ENCODE results near the gene ESPL1. TPM values are rescaled to one million over a fixed set of nuclear protein-coding genes. Genes with fewer than 3 reads are reported as not detected.

The ESPL1 gene
- total RNA-seq, 1 donor from 2014 or later = 75.1 TPM

DNA sequence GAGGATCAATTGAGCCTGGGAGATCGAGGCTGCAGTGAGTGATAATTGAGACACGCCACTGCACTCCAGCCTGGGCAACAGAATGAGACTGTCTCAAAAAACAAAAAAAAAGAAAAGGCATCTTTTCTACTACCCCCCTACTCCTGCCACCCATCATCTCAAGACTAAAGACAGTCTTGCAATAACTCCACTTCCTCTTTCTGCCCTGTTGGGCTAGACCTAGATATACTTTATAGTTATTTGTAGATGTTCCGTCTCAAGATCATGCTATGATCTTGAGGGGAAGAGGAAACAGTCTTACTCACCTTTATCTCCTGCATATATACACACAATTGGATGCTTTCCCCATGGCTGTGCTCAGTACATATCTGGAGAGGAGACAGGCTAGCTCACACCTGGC is 12.1 kb upstream of the ESPL1 start:
- intact Hi-C loops (cut with micrococcal nuclease) = no loop called here

DNA sequence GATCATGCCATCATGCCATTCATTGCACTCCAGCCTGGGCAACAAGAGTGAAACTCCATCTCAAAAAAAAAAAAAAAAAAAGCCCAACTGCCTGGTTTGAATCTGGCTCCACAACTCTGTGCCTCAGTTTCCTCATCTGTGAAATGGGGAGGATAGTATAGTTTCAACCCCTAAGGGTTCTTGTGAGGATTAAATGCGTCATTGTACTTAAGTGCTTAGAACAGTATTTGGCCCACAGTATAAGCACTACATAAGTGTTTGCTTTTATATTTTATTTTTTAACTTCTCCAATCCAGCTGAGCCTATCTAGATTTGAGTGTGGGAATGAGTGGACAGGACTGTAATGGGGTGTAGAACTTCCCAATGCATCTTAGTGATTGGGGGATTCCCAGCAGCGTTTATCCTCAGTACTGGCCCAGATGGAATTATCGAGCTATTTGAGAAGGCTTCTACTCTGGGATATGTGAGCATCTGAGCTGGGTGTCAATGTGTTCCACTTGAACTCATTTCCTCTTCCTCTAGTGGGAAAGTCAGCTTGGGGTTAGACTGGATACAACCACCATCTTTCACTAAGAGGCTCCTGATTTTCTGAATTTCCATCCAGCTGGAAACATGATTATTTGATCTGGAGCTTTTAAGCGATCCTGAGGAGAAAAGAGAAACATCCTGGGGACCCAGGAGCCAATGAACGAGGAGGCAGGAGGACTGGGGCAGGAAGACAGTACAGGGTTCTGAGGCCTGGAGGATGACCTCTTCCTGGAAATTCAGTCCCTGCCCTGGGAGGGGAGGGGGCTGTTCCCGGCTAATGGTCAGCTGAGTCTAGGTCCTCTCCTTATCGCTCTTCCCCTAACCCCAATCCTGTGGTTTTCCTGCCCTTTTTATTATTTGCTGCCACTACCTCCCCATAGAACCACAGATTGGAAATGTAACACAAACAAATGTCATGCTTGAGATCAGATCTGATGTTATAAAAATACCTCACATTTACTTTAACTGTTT is 9.3 kb upstream of the ESPL1 start:
- intact Hi-C loops (cut with micrococcal nuclease) = no loop called here

DNA sequence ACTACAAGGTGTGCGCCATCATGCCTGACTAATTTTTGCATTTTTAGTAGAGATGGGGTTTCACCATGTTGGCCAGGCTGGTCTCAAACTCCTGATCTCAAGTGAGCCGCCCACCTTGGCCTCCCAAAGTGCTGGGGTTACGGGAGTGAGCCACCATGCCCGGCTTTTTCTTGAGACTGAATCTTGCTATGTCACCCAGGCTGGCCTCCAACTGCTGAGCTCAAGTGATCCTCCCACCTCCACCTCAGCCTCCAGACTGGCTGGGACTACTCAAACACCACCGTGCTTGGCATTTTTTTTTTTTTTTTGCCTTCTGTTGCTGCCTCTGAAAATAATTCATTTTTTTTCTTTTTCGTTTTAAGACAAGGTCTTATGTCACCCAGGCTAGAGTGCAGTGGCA is 8.2 kb upstream of the ESPL1 start:
- intact Hi-C loops (cut with micrococcal nuclease) = no loop called here

DNA sequence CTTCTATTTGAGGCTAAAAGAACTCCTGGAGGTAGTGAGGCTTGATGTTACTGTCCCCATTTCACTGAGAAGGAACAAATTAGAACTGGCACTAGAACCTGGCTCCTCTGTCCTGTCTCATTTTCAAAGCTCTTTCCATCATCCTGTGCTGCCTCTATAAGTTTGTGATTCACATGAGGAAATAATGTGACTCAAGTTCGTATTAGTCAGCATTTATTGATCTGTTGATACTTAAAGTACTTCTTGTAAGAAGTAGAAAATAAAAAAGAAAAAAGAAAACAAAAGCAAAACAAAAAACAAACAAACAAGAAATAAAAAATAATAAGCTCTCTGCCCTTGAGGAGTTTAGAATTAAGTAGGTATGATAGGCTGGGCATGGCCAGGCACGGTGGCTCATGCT is 2.3 kb upstream of the ESPL1 start:
- intact Hi-C loops (cut with micrococcal nuclease) = loop anchor here (5.0 kb wide), 1 partner anchor 83 kb away; the partner anchor contains the start of genes CSAD and ZNF740

DNA sequence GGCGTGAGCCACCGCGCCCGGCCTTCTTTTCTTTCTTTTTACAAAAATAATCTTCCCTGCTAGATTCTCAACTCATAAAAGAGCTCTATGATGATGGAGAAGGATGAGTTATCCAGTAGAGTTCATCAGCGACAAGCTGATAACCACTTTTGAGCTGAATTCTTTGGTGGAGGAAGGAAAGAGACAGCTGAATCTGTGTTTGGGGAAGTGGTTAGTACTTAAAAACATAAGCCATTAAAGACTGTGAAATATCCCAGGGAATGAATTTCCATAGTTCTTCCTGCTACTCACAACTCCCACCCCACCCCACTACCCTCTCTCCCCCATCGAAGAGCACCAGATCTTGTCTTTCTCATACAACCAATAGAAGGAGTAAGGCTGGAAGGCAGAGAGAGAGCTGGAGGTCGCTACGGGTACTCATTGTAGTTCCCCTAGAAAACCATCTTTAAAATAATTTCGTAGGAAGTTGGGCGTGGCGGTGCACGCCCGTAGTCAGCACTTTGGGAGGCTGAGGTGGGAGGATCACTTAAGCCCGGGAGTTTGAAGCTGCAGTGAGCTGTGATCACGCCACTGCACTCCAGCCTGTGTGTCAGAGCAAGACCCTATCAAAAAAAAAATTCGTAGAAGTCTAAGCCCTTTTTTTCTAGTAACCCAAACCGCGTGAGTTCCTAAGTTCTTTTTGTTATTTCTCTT is 647 bp upstream of the ESPL1 start:
- intact Hi-C loops (cut with micrococcal nuclease) = loop anchor here (5.0 kb wide), 1 partner anchor 85 kb away; the partner anchor contains the start of genes CSAD and ZNF740

DNA sequence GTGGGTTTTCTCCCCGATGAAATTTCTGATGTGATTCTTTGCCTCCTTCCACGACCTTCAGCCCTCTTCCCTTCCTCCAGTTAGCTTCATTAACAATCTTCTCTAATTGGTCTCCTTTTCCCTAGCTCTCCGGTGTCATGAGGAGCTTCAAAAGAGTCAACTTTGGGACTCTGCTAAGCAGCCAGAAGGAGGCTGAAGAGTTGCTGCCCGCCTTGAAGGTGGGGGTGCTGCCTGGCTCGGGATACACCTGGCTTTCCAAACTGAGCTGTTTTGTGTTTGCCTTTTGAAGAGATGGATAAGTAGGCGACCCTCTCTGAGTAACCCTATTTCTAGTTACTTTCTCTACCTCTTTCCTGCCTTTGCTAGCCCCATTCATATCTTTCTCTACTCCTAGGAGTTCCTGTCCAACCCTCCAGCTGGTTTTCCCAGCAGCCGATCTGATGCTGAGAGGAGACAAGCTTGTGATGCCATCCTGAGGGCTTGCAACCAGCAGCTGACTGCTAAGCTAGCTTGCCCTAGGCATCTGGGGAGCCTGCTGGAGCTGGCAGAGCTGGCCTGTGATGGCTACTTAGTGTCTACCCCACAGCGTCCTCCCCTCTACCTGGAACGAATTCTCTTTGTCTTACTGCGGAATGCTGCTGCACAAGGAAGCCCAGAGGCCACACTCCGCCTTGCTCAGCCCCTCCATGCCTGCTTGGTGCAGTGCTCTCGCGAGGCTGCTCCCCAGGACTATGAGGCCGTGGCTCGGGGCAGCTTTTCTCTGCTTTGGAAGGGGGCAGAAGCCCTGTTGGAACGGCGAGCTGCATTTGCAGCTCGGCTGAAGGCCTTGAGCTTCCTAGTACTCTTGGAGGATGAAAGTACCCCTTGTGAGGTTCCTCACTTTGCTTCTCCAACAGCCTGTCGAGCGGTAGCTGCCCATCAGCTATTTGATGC is 797 bp downstream of the ESPL1 start:
- intact Hi-C loops (cut with micrococcal nuclease) = loop anchor here (1.0 to 5.0 kb wide), 6 partner anchors 16 to 87 kb away; partner anchors contain the start of genes CSAD, MYG1 and ZNF740

DNA sequence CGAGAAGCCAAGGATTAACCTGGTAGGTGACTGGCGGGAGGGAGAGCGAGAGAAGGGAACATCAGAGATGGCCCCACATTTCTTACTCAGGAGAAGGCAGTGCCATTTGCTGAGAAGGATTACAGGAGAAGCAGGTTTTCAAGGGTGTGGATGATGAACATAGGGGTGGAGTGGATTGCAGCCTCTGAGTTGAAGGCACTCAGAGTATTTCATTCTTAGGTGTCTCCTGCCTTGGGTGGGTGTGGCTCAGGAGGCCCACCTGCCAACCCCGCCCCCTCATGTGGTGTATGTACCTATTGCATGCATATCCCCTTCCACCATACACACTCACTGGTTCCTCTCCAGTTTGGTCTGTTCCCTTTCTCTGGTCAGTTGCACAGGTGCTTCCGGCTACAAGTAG is 6.3 kb downstream of the ESPL1 start:
- intact Hi-C loops (cut with micrococcal nuclease) = no loop called here

DNA sequence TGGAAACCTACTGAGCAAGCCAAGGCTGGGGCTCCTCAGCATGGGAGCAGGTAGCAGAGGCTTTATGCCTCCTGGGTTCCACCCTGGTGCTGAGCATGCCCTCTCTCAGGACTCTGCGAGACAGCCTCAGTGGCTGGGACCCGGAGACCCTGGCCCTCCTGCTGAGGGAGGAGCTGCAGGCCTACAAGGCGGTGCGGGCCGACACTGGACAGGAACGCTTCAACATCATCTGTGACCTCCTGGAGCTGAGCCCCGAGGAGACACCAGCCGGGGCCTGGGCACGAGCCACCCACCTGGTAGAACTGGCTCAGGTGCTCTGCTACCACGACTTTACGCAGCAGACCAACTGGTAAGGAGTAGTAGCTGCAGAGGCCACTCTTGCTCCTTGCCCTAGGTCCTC is 8.4 kb downstream of the ESPL1 start:
- intact Hi-C loops (cut with micrococcal nuclease) = no loop called here

DNA sequence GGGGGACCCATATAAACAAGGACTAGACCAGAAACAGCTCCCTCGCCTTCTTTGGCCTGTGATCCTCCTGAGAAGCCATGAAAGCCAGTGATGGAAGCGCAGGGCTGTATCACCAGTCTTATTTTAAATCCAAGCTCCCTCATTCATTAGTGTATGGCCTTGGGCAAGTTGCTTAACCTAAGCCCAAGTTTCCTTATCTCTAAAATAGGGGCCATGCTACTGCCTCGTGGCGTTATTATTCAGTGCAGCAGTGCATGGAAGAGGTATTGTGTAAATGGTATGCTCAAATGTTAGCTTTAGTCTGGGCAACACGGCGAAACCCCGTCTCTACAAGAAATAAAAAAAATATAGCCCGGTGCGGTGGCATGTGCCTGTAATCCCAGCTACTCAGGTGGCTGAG is 9.9 kb downstream of the ESPL1 start:
- intact Hi-C loops (cut with micrococcal nuclease) = no loop called here

DNA sequence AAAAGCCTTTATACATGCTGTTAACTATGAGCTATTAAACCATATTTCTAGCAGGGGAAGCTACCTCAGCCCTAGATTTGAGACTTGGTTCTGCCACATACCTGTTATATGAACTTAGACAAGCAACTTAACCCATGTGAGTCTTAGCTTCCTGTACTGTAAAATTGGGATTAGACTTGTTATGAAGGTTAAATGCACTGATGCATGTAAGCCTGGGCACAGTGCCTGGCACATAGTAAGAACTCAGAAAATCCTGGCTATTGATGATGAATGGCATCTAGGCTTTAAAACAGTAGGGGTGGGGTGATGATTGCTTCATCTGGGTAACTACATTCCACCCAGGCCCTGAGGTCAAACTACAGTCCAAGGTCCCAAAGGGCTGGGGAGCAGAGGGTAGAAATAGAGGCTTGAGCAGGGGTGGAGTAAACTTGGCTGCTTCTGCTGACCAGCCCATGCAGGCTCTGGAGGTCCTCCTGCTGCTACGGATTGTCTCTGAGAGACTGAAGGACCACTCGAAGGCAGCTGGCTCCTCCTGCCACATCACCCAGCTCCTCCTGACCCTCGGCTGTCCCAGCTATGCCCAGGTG is 11.3 kb downstream of the ESPL1 start:
- intact Hi-C loops (cut with micrococcal nuclease) = no loop called here

DNA sequence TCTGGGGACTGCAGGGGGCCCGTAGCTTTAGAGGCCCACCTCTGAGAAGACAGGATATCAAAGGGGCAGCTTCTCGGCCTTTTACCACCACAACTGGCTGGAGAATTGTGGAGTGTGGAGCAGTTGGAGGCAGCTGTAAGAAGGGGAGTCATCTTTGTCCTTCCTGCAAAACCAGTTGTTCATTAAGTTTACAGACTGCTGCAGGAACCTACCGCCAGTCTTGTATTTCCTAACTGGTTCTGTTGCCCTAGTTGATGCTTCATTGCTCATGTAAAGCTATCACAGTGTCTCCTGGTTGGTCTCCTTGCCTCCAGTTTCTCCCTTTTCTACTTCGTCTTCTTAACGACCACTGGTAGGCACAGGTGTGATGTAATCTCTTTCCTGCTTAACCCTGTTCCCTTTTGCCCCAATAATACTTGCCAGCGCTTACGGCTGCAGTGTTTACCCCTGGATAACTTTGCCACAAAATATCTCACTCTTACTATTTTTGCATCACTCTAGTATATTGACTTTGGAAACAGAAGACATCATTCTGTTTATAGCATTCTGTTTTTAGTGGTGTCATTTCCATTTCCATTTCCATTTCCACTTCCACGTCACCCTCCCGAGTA is 11.9 kb downstream of the ESPL1 start:
- intact Hi-C loops (cut with micrococcal nuclease) = no loop called here

DNA sequence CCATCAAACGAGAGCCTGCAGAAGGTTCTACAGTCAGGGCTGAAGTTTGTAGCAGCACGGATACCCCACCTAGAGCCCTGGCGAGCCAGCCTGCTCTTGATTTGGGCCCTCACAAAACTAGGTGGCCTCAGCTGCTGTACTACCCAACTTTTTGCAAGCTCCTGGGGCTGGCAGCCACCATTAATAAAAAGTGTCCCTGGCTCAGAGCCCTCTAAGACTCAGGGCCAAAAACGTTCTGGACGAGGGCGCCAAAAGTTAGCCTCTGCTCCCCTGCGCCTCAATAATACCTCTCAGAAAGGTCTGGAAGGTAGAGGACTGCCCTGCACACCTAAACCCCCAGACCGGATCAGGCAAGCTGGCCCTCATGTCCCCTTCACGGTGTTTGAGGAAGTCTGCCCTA is 18.3 kb downstream of the ESPL1 start:
- intact Hi-C loops (cut with micrococcal nuclease) = no loop called here

DNA sequence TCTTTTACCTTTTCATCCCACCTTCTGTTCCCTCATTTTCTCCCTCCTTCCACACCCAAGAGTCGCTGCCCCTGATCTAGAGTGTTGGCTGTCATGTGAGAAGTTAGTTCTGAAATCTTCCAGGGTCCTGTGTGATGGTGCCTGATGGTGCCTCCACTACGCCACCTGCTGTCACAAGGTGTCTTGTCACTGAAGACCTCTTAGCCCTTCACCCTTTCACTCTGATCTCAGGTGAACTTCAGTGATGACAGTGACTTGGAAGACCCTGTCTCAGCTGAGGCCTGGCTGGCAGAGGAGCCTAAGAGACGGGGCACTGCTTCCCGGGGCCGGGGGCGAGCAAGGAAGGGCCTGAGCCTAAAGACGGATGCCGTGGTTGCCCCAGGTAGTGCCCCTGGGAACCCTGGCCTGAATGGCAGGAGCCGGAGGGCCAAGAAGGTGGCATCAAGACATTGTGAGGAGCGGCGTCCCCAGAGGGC is 19.7 kb downstream of the ESPL1 start:
- intact Hi-C loops (cut with micrococcal nuclease) = loop anchor here (1.0 kb wide), 2 partner anchors 74 to 128 kb away; no protein-coding TSS in a partner anchor

DNA sequence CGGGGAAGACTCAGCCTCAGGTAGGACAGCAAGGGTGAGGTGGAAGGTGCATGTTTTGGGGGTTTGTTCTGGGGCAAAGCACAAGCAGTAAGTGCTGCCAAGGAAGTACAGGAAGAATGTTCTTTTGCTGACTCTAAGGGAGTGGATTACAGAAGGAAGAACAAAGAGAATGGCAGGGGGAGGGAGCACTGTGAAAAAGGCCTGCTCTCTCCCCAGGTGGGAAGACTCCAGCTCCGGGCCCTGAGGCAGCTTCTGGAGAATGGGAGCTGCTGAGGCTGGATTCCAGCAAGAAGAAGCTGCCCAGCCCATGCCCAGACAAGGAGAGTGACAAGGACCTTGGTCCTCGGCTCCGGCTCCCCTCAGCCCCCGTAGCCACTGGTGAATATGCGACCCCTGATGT is 20.2 kb downstream of the ESPL1 start:
- intact Hi-C loops (cut with micrococcal nuclease) = no loop called here

DNA sequence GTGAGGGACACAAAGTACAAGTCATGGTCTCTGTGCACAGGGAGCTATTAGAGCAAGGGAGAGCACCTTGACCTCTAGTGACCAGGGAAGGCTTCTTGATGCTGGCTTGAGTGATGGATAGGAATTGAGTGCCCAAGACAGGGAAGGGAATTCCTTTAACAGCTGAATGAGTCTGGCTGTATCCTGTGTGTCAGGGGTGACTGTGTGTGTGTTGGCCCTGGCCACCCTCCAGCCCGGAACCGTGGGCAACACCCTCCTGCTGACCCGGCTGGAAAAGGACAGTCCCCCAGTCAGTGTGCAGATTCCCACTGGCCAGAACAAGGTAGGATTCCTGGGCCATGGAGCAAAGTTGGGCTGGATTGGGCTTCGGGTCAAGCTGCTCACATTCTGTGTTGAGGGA is 21.8 kb downstream of the ESPL1 start:
- intact Hi-C loops (cut with micrococcal nuclease) = no loop called here

DNA sequence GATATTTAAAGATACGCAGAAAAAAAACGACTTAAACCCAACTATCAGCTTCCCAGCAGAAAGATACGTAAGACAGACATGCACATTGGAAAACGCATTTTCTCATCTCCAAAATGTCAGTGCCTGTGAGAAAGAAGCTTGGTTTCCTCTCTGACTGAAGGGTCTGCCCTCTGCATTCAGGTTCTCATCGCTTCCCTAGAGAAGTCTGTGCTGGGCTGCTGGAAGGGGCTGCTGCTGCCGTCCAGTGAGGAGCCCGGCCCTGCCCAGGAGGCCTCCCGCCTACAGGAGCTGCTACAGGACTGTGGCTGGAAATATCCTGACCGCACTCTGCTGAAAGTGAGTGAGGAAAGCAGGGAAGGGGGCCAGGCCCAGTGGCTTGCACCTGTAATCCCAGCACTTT is 22.6 kb downstream of the ESPL1 start:
- intact Hi-C loops (cut with micrococcal nuclease) = no loop called here

DNA sequence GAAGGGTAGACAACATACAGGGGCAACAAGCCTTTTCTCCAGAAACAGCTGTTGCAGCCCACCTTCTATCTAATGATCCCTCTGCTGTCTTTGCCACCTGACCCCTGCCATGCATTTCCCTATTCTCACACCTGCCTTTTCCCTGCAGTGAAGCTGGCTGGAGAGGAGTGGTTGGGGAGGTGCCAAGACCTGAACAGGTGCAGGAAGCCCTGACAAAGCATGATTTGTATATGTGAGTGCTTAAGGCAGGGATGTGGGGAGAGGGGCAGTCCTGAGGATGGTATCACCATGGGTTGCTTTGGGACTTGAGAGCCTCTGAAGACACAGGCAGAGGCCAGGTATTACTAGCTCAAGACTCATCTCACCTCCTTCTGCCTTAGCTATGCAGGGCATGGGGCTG is 24.3 kb downstream of the ESPL1 start:
- intact Hi-C loops (cut with micrococcal nuclease) = no loop called here

DNA sequence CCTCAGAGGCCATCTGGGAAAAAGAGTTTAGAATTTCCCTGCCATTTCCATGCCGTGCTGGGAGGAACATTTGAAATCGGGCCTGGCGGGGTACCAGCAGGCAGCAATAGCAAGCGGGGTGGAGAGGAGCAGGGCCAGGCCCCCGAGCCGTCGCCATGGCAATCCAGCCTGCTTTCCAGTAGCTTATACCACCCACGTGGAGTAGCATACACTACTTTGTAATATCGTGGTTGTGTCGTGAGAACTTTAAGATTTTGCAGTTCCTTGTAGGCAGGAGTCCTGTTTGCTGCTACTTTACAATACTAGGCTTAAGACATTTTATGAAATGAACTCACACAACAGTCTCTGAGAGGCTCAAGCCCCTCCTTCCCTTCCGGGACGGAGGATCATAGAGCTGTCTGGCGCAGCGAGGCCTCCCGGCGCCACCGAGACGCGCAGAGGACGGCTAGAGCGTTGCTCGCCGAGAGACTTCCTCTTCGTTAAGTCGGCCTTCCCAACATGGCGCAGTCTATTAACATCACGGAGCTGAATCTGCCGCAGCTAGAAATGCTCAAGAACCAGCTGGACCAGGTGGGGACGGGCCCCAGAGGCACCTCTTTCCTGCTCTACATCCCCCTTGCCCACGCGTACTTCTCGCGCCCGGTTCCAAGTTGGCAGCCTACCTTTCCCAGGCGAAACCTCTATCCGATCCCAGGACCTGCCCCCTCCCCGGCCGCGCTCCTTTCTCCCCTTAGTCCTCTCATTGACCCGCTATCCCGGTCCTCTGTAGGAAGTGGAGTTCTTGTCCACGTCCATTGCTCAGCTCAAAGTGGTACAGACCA is 27.2 kb downstream of the ESPL1 start, which contains the start of gene PFDN5:
Gene PFDN5 (plus strand): TSS at position 473 of the 821 bp plus-strand sequence. CDS start 26 bp downstream, at position 499.
- intact Hi-C loops (cut with micrococcal nuclease) = loop anchor here (1.0 to 5.0 kb wide), 7 partner anchors 26 to 157 kb away; partner anchors contain the start of genes AAAS, CSAD, ITGB7 and PCBP2

DNA sequence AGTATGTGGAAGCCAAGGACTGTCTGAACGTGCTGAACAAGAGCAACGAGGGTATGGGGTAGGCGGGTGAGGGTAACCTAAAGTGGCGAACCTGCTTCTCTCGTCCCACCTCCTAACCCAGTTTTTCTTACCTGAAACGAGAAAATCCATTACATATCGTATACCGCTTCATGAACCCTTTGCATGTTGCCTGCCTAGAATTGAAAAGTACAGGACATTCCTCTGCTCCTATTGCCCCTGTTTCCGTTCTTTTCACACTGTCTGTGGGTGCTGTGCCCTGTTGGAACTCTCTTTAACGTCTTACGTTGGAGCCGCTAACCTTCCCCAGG is 27.8 kb downstream of the ESPL1 start:
- intact Hi-C loops (cut with micrococcal nuclease) = loop anchor here (1.0 to 5.0 kb wide), 7 partner anchors 25 to 156 kb away; partner anchors contain the start of genes AAAS, CSAD, ITGB7 and PCBP2
